K562 (cell line): ENCODE data around the gene CDH12. TPM values are rescaled to one million over a fixed set of nuclear protein-coding genes. Genes with fewer than 3 reads are reported as not detected.

ENCODE experiments used
- ATAC-seq: fragments of 200-7000 bp; cut with Tn5 transposase; 3 replicates; pipeline ENCODE4 v1.9.1; 2020; ENCODE audit warnings: moderate library complexity
- BruUV-seq: library from RNA; stranded (reverse); fragments of 400-500 nt; replicated peaks from 2 replicates; lab custom pipeline; 2021; lab: Mats Ljungman, UMichigan
- CTCF ChIA-PET: fragments of 300-600 bp; formaldehyde crosslinking; extraction: SDS; loops from one replicate; lab custom pipeline; 2021; ENCODE audit warnings: low intra/inter-chr PET ratio; lab: Yijun Ruan, JAX
- POLR2A ChIA-PET: fragments of 300-600, 350-650 bp; sonication (Branson Sonifier 250); formaldehyde crosslinking; extraction: SDS; loops from one replicate; lab custom pipeline; 2021; ENCODE audit warnings: antibody characterized with exemption, inconsistent platforms; lab: Yijun Ruan, JAX
- DNase-seq, 4 experiments: peaks; one replicate each; pipeline versions ENCODE4 v3.0.0 to v3.0.0-alpha.2; 2011 to 2018; ENCODE audit warnings: low spot score in 3 of 4, mixed read lengths in 3 of 4; ENCODE audit errors: extremely low read depth in 1 of 4
- FAIRE-seq: peaks from 2 replicates; lab custom pipeline; 2011; peaks lifted over from hg19 to GRCh38; lab: Jason Lieb, UNC
- H2AFZ ChIP-seq: 2 replicates; pipeline ENCODE4 v1.6.0; 2011; ENCODE audit warnings: low read depth, low read length, control low read depth, inconsistent platforms
- H3K27ac ChIP-seq: fragments of 200-600 bp; 3 replicates; pipeline ENCODE4 v1.8.0; 2011; ENCODE audit warnings: low read depth, mild to moderate bottlenecking, control low read depth, inconsistent platforms, low read length, moderate library complexity, mixed read lengths; ENCODE audit errors: extremely low read depth
- H3K27me3 ChIP-seq, 2 experiments: fragments of 300-600 bp in 1 of 2; 2 replicates in 1 of 2; 3 replicates in 1 of 2; pipeline versions ENCODE4 v1.6.0 to v1.8.0; 2011; ENCODE audit warnings: inconsistent platforms in 2 of 2, low read length in 2 of 2, mild to moderate bottlenecking in 1 of 2, mixed read lengths in 1 of 2, moderate library complexity in 1 of 2; ENCODE audit not compliant: control insufficient read depth in 2 of 2, insufficient read depth in 2 of 2
- H3K36me3 ChIP-seq: fragments of 300-600 bp; 3 replicates; pipeline ENCODE4 v1.8.0; 2011; ENCODE audit warnings: mild to moderate bottlenecking, low read length, inconsistent platforms; ENCODE audit not compliant: control insufficient read depth, insufficient read depth
- H3K4me1 ChIP-seq, 2 experiments: fragments of 200-600 bp in 1 of 2; replicated peaks in 1 of 2; 2 replicates in 1 of 2; 3 replicates in 1 of 2; pipeline versions ENCODE4 v1.5.1 to v1.8.0; 2011; ENCODE audit warnings: inconsistent platforms in 2 of 2, low read length in 2 of 2, mild to moderate bottlenecking in 1 of 2, mixed read lengths in 1 of 2, moderate library complexity in 1 of 2; ENCODE audit not compliant: control insufficient read depth in 2 of 2, insufficient read depth in 2 of 2
- H3K4me2 ChIP-seq: 2 replicates; pipeline ENCODE4 v1.6.1; 2011; ENCODE audit warnings: low read length, control low read depth, inconsistent platforms, mixed read lengths; ENCODE audit not compliant: insufficient read depth
- H3K4me3 ChIP-seq: fragments of 200-600 bp; sonication (generic), shearing (Covaris generic); 2 replicates; pipeline ENCODE4 v1.5.1; 2016; ENCODE audit warnings: control low read depth, inconsistent platforms
- H3K79me2 ChIP-seq: fragments of 200-600 bp; 3 replicates; pipeline ENCODE4 v1.8.0; 2011; ENCODE audit warnings: low read length, inconsistent platforms; ENCODE audit not compliant: control insufficient read depth, insufficient read depth
- H3K9ac ChIP-seq, 2 experiments: 2 replicates each; pipeline versions ENCODE4 v1.6.0 to v1.6.1; 2011; ENCODE audit warnings: low read depth in 2 of 2, low read length in 2 of 2, control low read depth in 1 of 2, inconsistent platforms in 1 of 2, mild to moderate bottlenecking in 1 of 2, mixed read lengths in 1 of 2; ENCODE audit not compliant: insufficient read depth in 1 of 2
- H3K9me1 ChIP-seq: one replicate; pipeline ENCODE4 v1.6.0; 2011; ENCODE audit warnings: inconsistent platforms, mild to moderate bottlenecking, low read length, moderate library complexity; ENCODE audit not compliant: control insufficient read depth, insufficient read depth
- H3K9me3 ChIP-seq: replicated peaks from 2 replicates; pipeline ENCODE4 v1.5.1; 2011; ENCODE audit warnings: low read depth, low read length, inconsistent platforms; ENCODE audit not compliant: control insufficient read depth, insufficient read depth
- H4K20me1 ChIP-seq: replicated peaks from 2 replicates; pipeline ENCODE4 v1.6.1; 2011; ENCODE audit warnings: low read length, inconsistent platforms, mixed read lengths; ENCODE audit not compliant: control insufficient read depth, insufficient read depth
- ATF1 ChIP-seq, 2 experiments: fragments of 450-650 bp in 1 of 2; IDR thresholded peaks; 2 replicates each; pipeline ENCODE4 v1.6.1; 2016; ENCODE audit warnings: missing compliant biosample characterization in 1 of 2, missing genetic modification characterization in 1 of 2
- POLR3G ChIP-seq: IDR thresholded peaks from 2 replicates; pipeline ENCODE4 v1.6.1; 2011; ENCODE audit not compliant: insufficient read length, insufficient replicate concordance; ENCODE audit errors: extremely low read depth
- RCOR1 ChIP-seq, 2 experiments: IDR thresholded peaks; 2 replicates each; pipeline ENCODE4 v1.6.1; 2012; ENCODE audit warnings: low read depth in 2 of 2, low read length in 2 of 2, borderline replicate concordance in 1 of 2, improper control_type of control experiment in 1 of 2
- RNF2 ChIP-seq: sonication (generic); IDR thresholded peaks from 2 replicates; pipeline ENCODE4 v1.6.1; 2016
- SMARCA5 ChIP-seq: fragments of 450-650 bp; IDR thresholded peaks from 2 replicates; pipeline ENCODE4 v1.6.1; 2016
- SNAPC5 ChIP-seq: fragments of 250-450 bp; sonication (Bioruptor Pico); IDR thresholded peaks from 2 replicates; pipeline ENCODE4 v1.8.0; 2021; ENCODE audit warnings: moderate library complexity, mild to moderate bottlenecking, inconsistent platforms
- ZBTB33 ChIP-seq: sonication (generic); formaldehyde crosslinking; IDR thresholded peaks from 2 replicates; pipeline ENCODE4 v1.8.1; 2023; ENCODE audit warnings: mild to moderate bottlenecking, missing genetic modification reagents
- ZC3H11A ChIP-seq: IDR thresholded peaks from 2 replicates; pipeline ENCODE4 v1.6.1; 2012; ENCODE audit warnings: low read depth, low read length, improper control_type of control experiment
- ZNF124 ChIP-seq: sonication (generic); formaldehyde crosslinking; IDR thresholded peaks from 2 replicates; pipeline ENCODE4 v1.8.1; 2022; ENCODE audit warnings: missing genetic modification reagents
- ZNF224 ChIP-seq: sonication (generic); formaldehyde crosslinking; IDR thresholded peaks from 2 replicates; pipeline ENCODE4 v1.8.0; 2022; ENCODE audit warnings: mild to moderate bottlenecking, missing genetic modification reagents
- WGBS: fragments of 100-300 bp; shearing (Covaris generic); methylation state at CpG from one replicate; pipeline ENCODE4 v1.1.6; 2016; ENCODE audit warnings: low coverage, mixed read lengths; ENCODE audit not compliant: insufficient coverage; ENCODE audit errors: missing lambda C conversion rate; 5-methylcytosine and 5-hydroxymethylcytosine counted together
- in situ Hi-C: fragments of 300-500 bp; cut with MboI; formaldehyde crosslinking; loops from 4 replicates; pipeline ENCODE4 v1.15.0; 2018; ENCODE audit warnings: inconsistent platforms, mixed read lengths
- intact Hi-C: fragments of 100-400 bp; cut with micrococcal nuclease; formaldehyde crosslinking; loops from 2 replicates; pipeline ENCODE4 v1.14.2; 2022
- polyA plus RNA-seq, 8 experiments: library from polyadenylated mRNA; depleted of rRNA in 4 of 8; stranded (reverse) in 5 of 8; unstranded in 3 of 8; fragments of >200 nt; fragmentation: Nextera tagmentation in 2 of 8; fragmentation: Illumina TruSeq in 1 of 8; extraction: Ambion mirVana in 2 of 8; extraction: Trizol in 1 of 8; gene quantifications; 2 replicates each; pipeline versions ENCODE4 v1.2.1 to v1.2.3, GENCODE V29; 2011 to 2014; ENCODE audit warnings: inconsistent platforms in 1 of 8, missing spikeins in 1 of 8
- total RNA-seq, 7 experiments: library from RNA; depleted of rRNA in 6 of 7; stranded (reverse); fragments of >200 nt in 6 of 7; fragmentation: Illumina TruSeq in 2 of 7; extraction: Trizol in 2 of 7; gene quantifications; 2 replicates each; pipeline versions ENCODE4 v1.2.1 to v1.2.3, GENCODE V29; 2011 to 2021; ENCODE audit warnings: low replicate concordance in 1 of 7

The CDH12 gene
- total and polyA plus RNA-seq, 9 of the 15 experiments (the other 6 are each of a cell fraction or from before 2014, with no cell fraction given): 0.03 to 1.7 (median 0.37) TPM

- Histone ChIP-seq H3K9ac (no peak overlapping the region), H3K4me2 (no peak overlapping the region), H3K27ac (no peak overlapping the region), H3K9me3 (no peaks in the 10 kb centered on the region), H3K4me3 (no peak overlapping the region), H4K20me1 (no peaks in the 10 kb centered on the region), H3K27me3 (no peaks in the 10 kb centered on the region), H3K9me1 (no peaks in the 10 kb centered on the region), H3K79me2 (no peaks in the 10 kb centered on the region), H2AFZ (no peak overlapping the region), H3K4me1 (no peaks in the 10 kb centered on the region), H3K36me3 (no peaks in the 10 kb centered on the region)
- BruUV-seq: no TSS peak
- intact Hi-C loops (no loop called here), in situ Hi-C loops (no loop called here)
- ChIA-PET CTCF (no interaction called here), POLR2A (no interaction called here)
- FAIRE-seq: no peak
- WGBS: 0% methylated on average over 3 of the region's 3 CpGs
- TF ChIP-seq POLR3G (no peak), ZNF224 (no peak), ATF1 (CRISPR knock-in tag; IDR thresholded peaks at IDR 0.05) (no peak), ATF1 (tag; IDR thresholded peaks at IDR 0.05) (no peak)
- ATAC-seq: no peak
- DNase-seq: no peak
Observed at GRCh38 chr5:21806271-21806670, 1046.9 kb downstream of the CDH12 start.

GRCh38 chr5:21802869-21803490, 1050.2 kb downstream of the CDH12 start:
- H2AFZ ChIP-seq: no peak overlapping the region
- in situ Hi-C loops: no loop called here
- TF ChIP-seq SMARCA5: no peak
- TF ChIP-seq ZC3H11A: no peak
- no peak for TF ChIP-seq SNAPC5
- no peak for TF ChIP-seq RCOR1 (IDR thresholded peaks at IDR 0.05; ENCODE audit: borderline replicate concordance in 1 of 2, low read depth in 2 of 2, low read length in 2 of 2)
- no peak for TF ChIP-seq ZBTB33 (CRISPR knock-in tag)
- no peak for TF ChIP-seq RNF2
- TF ChIP-seq ZNF124: no peak

More at GRCh38 chr5:21802869-21803490, 1050.2 kb downstream of the CDH12 start:
- DNase-seq: peak in 1 of 4 experiments; percentile 6
- ChIA-PET POLR2A (no interaction called here), CTCF (no interaction called here)
- Histone ChIP-seq H3K9me3 (no peaks in the 10 kb centered on the region), H4K20me1 (no peaks in the 10 kb centered on the region), H3K4me1 (no peaks in the 10 kb centered on the region), H3K36me3 (no peaks in the 10 kb centered on the region), H3K9ac (no peak overlapping the region), H3K9me1 (no peaks in the 10 kb centered on the region), H3K79me2 (no peaks in the 10 kb centered on the region), H3K27me3 (no peaks in the 10 kb centered on the region), H3K4me3 (no peak overlapping the region), H3K27ac (no peak overlapping the region), H3K4me2 (no peak overlapping the region)
- intact Hi-C loops: no loop called here
- no peak for ATAC-seq
- BruUV-seq: no TSS peak
- FAIRE-seq: no peak
- 0% methylated on average over 4 of the region's 4 CpGs for WGBS
